SKM-1 (cell line): ENCODE results near the gene FAAH2.
"Not testable (repeated sequence)": the region's sequence is repeated elsewhere in the genome, so short reads cannot be mapped to it uniquely, and the experiment has no call there.

Experiments
- DNase-seq: peaks from one replicate; lab custom pipeline; 2025; ENCODE audit not compliant: unreplicated experiment; lab: John Stamatoyannopoulos, UW

The FAAH2 gene

GRCh38 chrX:57380026-57380796, 93.7 kb downstream of the FAAH2 start:
- DNase-seq = no peak

GRCh38 chrX:57394162-57394561, 107.7 kb downstream of the FAAH2 start:
- DNase-seq = not testable (repeated sequence)

DNA sequence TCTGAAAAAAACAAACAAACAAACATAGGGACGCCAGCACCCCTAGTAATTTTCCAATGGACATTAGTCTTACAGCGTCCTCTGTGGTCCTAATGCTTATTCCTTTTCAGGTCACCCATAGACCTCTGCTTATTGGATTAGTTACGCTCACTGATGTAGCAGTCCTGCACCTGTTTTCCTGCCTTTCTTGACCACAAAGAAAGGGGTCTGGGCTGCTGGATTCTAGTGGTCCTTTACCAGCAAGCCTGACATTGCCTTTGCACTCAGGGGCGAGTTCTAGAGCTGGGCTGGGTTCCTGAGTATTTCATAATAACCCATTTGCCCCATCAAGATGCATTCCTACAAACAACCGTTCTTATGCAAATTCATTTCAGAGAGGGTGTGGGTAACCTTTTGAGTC, 116.7 kb downstream of the FAAH2 start:
- not testable (repeated sequence) for DNase-seq

DNA sequence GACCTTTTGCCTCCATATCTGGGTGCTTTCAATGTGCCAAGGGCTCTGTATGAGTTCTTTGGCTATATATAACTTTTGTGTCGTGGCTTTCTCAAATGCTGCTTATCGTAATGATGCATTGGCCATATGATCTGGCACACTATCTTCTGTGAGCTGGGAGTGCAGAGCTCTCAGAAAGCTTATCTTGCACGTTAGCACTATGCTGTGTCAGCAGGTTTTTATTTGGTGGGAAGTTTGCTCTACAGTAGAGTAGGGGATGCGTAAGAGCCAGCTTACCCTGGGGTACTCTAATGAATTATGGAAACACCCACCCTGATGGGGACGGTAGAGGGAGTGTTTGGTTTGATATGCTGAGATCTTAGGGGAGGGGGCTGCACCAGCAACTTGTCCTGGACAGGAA, 119.6 kb downstream of the FAAH2 start:
- no peak for DNase-seq

- DNase-seq = no peak
Observed at GRCh38 chrX:57417827-57418226, 131.3 kb downstream of the FAAH2 start.

GRCh38 chrX:57422289-57422688, 135.8 kb downstream of the FAAH2 start:
- no peak for DNase-seq

DNA sequence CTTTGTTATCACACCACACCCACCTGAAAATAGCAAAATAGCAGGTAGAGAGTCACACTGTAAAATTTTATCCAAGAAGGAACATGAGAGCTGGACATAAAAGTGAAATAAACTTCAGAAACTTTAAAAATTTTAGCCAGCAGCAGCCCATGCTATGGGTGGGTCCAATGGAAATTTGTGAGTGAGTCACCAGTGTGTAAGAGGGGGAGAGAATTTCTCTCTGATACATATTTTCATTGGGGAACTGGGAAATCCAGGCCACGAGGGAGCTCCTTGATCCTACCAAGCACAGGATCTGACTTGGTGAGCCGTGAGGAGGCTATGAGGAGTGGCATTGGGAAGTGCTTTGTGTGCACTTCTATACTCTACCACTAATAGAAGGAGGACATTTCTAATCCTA, 136.3 kb downstream of the FAAH2 start:
- DNase-seq = no peak

DNA sequence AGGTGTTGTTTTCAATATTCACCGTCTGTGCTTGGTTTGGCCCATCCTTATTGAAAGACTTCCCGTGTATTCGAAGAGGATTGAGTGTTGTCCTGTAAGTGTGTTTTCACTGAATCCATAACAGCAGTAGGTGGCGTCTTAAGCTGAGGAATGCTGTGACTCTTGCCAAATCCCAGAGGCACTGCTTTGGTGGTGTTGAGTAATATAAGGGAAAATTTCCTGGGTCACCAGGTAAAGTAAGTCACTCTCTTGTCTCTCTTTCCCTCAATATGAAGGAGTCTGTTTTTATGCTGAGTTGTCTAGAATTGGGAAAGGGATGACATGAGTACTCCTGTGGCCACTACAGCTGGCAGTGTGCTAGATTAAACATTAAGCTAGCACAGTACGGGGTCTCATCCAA, 158.6 kb downstream of the FAAH2 start:
- no peak for DNase-seq

GRCh38 chrX:57445832-57446231, 159.3 kb downstream of the FAAH2 start:
- no peak for DNase-seq

GRCh38 chrX:57447856-57448255, 161.3 kb downstream of the FAAH2 start:
- no peak for DNase-seq

DNA sequence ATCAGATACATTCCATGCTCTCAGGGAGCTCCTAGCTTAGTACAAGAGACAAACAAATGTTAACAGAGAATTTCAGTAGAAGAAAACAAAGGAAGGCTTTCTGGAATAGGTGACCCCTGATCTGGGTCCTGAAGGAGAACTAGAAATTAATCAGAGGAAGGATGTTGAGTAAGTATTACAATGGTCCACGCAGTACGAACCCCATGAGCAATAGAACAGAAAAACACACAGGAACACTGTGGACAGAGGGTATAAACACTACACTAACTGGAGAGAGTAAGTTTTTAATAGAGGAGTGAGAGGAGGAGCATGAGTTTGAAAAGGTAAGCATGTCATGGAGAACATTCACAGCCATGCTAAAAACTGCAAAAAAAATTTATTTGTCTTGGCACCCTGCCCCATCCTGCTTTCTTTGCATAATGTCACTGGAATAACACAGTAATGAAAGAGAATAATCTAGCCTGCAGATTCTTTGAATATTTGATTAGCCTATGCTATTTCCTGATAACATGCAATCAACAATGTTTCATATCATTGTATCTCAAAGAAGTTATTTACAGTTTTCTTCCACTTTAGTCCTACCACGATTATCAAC, 165.0 kb downstream of the FAAH2 start:
- DNase-seq = no peak

DNA sequence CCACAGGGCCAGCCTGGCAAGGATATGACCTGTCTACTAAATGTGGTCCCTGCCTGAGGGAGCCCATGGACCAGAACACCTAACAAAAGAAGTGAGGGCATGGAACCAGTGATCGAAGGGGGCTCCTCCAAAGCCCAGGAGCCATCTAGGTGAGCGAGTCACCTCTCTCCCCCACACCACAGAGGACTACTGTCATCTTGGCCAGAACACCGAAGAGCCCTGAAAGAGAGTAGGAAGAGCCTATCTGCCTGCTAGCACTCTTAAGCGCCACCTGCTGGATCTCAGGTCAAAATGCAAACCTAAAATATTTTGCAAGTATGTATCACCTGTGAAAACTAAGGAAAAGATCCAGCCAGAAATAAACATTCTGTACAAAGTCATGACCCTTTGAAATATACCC, 167.4 kb downstream of the FAAH2 start:
- DNase-seq = peak; percentile 1

DNA sequence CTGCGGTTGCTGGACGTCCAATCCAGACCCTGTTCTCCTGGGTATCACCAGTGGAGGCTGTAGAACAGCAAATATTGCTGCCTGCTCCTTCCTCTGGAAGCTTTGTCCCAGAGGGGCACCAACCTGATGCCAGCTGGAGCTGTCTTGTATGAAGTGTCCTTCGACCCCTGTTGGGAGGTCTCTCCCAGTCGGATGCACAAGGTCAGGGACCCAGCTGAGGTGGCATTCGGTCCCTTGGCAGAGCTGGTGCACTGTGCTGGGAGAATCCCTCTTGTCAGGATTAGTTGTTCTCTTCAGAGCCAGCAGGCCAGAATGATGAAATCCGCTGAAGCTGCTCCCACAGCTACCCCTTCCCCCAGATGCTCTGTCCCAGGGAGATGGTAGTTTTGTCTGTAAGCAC, 195.0 kb downstream of the FAAH2 start:
- DNase-seq = no peak

DNA sequence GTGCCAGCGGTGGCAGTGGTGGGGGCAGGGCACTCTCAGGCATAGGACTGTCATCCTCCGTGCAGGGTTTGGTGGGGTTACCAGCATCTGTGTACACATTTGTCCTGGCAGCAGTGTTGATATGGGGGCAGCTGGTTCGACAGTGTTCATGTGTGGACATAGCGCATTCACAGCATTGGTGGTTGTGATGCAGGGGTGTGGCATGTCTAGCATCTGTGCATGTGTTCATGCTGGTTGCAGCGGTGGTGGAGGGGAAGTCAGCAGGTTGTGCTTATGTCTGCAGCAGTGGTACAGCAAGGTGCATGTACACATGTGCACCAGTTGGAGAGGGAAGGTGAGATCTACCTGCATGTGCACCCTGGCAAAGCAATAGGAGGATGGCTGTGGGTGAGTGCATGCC, 230.0 kb downstream of the FAAH2 start:
- DNase-seq = no peak

GRCh38 chrX:57519578-57520118, 233.1 kb downstream of the FAAH2 start:
- no peak for DNase-seq

GRCh38 chrX:57528670-57529255, 242.3 kb downstream of the FAAH2 start:
- DNase-seq = no peak
